Ammon's horn (tissue), 1 donor: Measurements from ENCODE around the gene VARS2.
"Not testable (repeated sequence)": the region's sequence is repeated elsewhere in the genome, so short reads cannot be mapped to it uniquely, and the experiment has no call there.

ENCODE experiments used
- DNase-seq: peaks from one replicate; pipeline ENCODE4 v3.0.0-alpha.2; 2016; ENCODE audit warnings: low spot score

The VARS2 gene

GRCh38 chr6:30914076-30914853 is at the start of gene VARS2:
Gene VARS2, plus strand, starts transcription at chr6:30914238. Its CDS starts 599 bp downstream, at chr6:30914837.
- peak; percentile 94 for DNase-seq

GRCh38 chr6:30864325-30864724 is 49.7 kb upstream of the VARS2 start:
- DNase-seq: no peak

GRCh38 chr6:30869241-30869749 is 44.7 kb upstream of the VARS2 start:
- not testable (repeated sequence) for DNase-seq

GRCh38 chr6:30870546-30870945 is 43.5 kb upstream of the VARS2 start:
- DNase-seq: no peak

GRCh38 chr6:30871592-30872183 is 42.4 kb upstream of the VARS2 start:
- DNase-seq: no peak

- DNase-seq: no peak
Measured at GRCh38 chr6:30873137-30873640, 40.8 kb upstream of the VARS2 start.

- not testable (repeated sequence) for DNase-seq
Measured at GRCh38 chr6:30873795-30874194, 40.2 kb upstream of the VARS2 start.

- no peak for DNase-seq
Measured at GRCh38 chr6:30875244-30876038, 38.6 kb upstream of the VARS2 start.

- DNase-seq: peak; percentile 43
Measured at GRCh38 chr6:30876039-30876730, 37.9 kb upstream of the VARS2 start.

GRCh38 chr6:30877419-30878262 is 36.4 kb upstream of the VARS2 start:
- peak; percentile 94 for DNase-seq

- DNase-seq: no peak
Measured at GRCh38 chr6:30879684-30880427, 34.2 kb upstream of the VARS2 start.

- peak; percentile 78 for DNase-seq
Measured at GRCh38 chr6:30880698-30881252, 33.3 kb upstream of the VARS2 start.

- peak; percentile 52 for DNase-seq
Measured at GRCh38 chr6:30881392-30882203, 32.4 kb upstream of the VARS2 start.

GRCh38 chr6:30882204-30882758 is 31.8 kb upstream of the VARS2 start:
- no peak for DNase-seq

GRCh38 chr6:30882759-30883684 is 31.0 kb upstream of the VARS2 start:
- DNase-seq: no peak

GRCh38 chr6:30883685-30884520 is 30.1 kb upstream of the VARS2 start, which contains the start of gene DDR1:
Gene DDR1, plus strand, starts transcription at chr6:30884519. Its CDS starts 4,211 bp downstream, at chr6:30888730.
- DNase-seq: peak; percentile 93
